Right renal cortex interstitium (tissue), 3 donors: ENCODE data around the gene SLC12A7. TPM values are rescaled to one million over a fixed set of nuclear protein-coding genes. Genes with fewer than 3 reads are reported as not detected.

Source experiments
- DNase-seq, 3 donors: peaks; one replicate each; pipeline ENCODE4 v3.0.0-alpha.2; 2013; ENCODE audit warnings: low read depth in 3 of 3, low spot score in 2 of 3
- polyA plus RNA-seq, 3 donors: library from polyadenylated mRNA; unstranded; fragments of 120-200 nt; gene quantifications; one replicate each; pipeline ENCODE4 v1.2.1, GENCODE V29; 2013; ENCODE audit not compliant: insufficient read length in 3 of 3

SLC12A7 gene
- polyA plus RNA-seq, 3 donors = 27.8 to 32.7 (median 31.7) TPM

- DNase-seq = no peak
These were observed 901 bp upstream of the SLC12A7 start for GRCh38 chr5:1112596-1113331.

GRCh38 chr5:1111241-1111726 is 579 bp downstream of the SLC12A7 start:
- no peak for DNase-seq

- no peak for DNase-seq
These were observed 1.3 kb downstream of the SLC12A7 start for GRCh38 chr5:1110307-1111240.

GRCh38 chr5:1109542-1110306 is 2.1 kb downstream of the SLC12A7 start:
- no peak for DNase-seq

- no peak for DNase-seq
These were observed 3.0 kb downstream of the SLC12A7 start for GRCh38 chr5:1108865-1109174.

- DNase-seq = no peak
These were observed 3.6 kb downstream of the SLC12A7 start for GRCh38 chr5:1108023-1108864.

GRCh38 chr5:1107167-1108022 is 4.5 kb downstream of the SLC12A7 start:
- no peak for DNase-seq

- DNase-seq = no peak
These were observed 5.3 kb downstream of the SLC12A7 start for GRCh38 chr5:1106385-1107166.

- no peak for DNase-seq
These were observed 6.3 kb downstream of the SLC12A7 start for GRCh38 chr5:1105350-1106265.

- DNase-seq = no peak
These were observed 7.4 kb downstream of the SLC12A7 start for GRCh38 chr5:1104327-1105006.

GRCh38 chr5:1103505-1104326 is 8.1 kb downstream of the SLC12A7 start:
- DNase-seq = no peak

- no peak for DNase-seq
These were observed 8.8 kb downstream of the SLC12A7 start for GRCh38 chr5:1103093-1103492.

- DNase-seq = no peak
These were observed 9.7 kb downstream of the SLC12A7 start for GRCh38 chr5:1101961-1102713.

GRCh38 chr5:1100664-1101574 is 10.9 kb downstream of the SLC12A7 start:
- DNase-seq = no peak
